Muscle layer of colon (tissue), 2 donors: ENCODE measurements around the gene C2orf92.
"Not testable (repeated sequence)": the region's sequence is repeated elsewhere in the genome, so short reads cannot be mapped to it uniquely, and the experiment has no call there.

Experiments used
- H3K27ac ChIP-seq: one replicate; pipeline ENCODE4 v1.7.0; 2013; ENCODE audit warnings: low read depth, mild to moderate bottlenecking, low read length, moderate library complexity
- H3K27me3 ChIP-seq, 2 donors: one replicate each; pipeline ENCODE4 v1.7.0; 2013; ENCODE audit warnings: low read length in 2 of 2, mild to moderate bottlenecking in 2 of 2; ENCODE audit not compliant: insufficient read depth in 2 of 2, control insufficient read depth in 1 of 2
- H3K36me3 ChIP-seq: one replicate; pipeline ENCODE4 v1.7.0; 2013; ENCODE audit warnings: mild to moderate bottlenecking, low read length; ENCODE audit not compliant: insufficient read depth
- H3K4me1 ChIP-seq: one replicate; pipeline ENCODE4 v1.7.0; 2013; ENCODE audit warnings: mild to moderate bottlenecking, low read length; ENCODE audit not compliant: insufficient read depth
- H3K4me3 ChIP-seq, 2 donors: one replicate each; pipeline ENCODE4 v1.7.0; 2013; ENCODE audit warnings: low read length in 2 of 2, low read depth in 1 of 2, mild to moderate bottlenecking in 1 of 2, moderate library complexity in 1 of 2
- H3K9ac ChIP-seq: one replicate; pipeline ENCODE4 v1.7.0; 2013; ENCODE audit warnings: low read length
- H3K9me3 ChIP-seq: one replicate; pipeline ENCODE4 v1.7.0; 2013; ENCODE audit warnings: mild to moderate bottlenecking, low read length
- donor health status: abdominal sarcoma.
- donor health status: Adenocarcinoma of cecum.

C2orf92 gene

DNA sequence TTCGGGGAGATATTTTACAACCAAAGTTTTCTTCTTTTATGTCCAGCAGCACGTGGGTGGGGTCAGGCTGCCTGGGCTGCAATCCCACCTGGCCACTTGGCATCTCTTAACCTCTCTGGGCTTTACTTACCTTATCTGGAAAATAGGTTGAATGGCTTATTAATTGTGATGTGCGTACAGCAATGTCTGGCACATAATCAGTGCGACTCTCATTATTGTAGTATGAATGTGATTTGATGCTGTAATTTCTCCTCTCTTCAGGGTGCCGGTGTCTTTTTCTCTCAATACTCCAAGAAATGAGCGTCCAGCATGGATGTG is 41.8 kb downstream of the C2orf92 start:
- Histone ChIP-seq H3K4me3 (no peak overlapping the region), H3K9me3 (no peaks in the 10 kb centered on the region), H3K27me3 (no peaks in the 10 kb centered on the region), H3K9ac (no peak overlapping the region), H3K36me3 (no peaks in the 10 kb centered on the region), H3K27ac (no peak overlapping the region), H3K4me1 (no peaks in the 10 kb centered on the region)

DNA sequence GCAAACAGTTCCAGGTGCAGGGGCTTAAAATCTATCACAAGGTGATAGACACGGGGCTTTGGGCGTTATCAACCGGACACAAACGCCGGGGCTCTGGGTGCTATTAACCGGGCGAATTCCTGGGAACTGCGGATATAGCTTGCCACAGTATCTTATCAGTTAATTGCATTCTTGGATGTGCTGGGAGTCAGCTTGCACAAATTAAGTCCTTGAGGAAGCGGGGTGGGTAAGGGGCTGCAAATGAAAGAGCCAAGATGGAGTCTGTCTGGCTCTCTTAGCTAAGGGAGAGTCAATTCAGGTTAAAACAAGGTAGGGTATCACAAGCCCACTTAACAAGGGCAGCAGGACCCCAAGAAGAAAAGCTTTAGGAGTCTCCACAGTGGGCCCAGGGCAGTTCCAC is 42.7 kb downstream of the C2orf92 start:
- not testable (repeated sequence) for H3K9ac ChIP-seq, H3K4me1 ChIP-seq, H3K4me3 ChIP-seq, H3K36me3 ChIP-seq, H3K27ac ChIP-seq, H3K9me3 ChIP-seq, H3K27me3 ChIP-seq

DNA sequence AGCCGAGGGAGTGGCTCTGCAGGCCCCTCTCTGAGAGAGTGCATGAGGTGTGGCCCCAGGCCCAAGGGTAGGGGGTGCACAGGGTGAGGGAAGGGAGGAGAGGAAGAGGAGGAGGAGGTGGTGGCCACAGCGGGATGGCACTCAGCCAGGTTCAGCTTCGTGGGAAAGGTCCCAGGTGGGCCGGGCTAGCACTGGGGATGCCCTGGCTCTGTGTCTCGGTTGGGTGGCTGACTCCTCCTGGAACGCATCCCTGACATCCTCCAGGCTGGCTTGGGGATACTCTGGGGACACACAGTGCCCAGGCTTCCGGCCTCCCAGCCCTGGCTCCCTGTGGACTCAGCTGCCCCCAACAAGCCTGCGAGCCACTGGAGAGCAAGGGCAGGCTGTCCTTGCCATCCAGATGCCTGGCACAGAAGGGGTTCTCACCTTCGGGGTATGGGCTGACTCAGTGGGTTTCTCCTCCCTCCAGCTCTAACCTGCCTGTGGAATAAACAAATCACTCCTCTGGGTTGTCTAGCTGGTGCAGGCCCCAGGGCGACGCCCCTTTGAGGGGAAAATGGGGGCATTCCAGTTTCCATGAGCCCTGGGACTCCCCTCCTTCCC is 43.3 kb downstream of the C2orf92 start:
- H3K9ac ChIP-seq: no peak overlapping the region
- no peak overlapping the region for H3K4me3 ChIP-seq
- no peak overlapping the region for H3K27ac ChIP-seq
- H3K27me3 ChIP-seq: no peaks in the 10 kb centered on the region
- no peaks in the 10 kb centered on the region for H3K9me3 ChIP-seq
- no peaks in the 10 kb centered on the region for H3K36me3 ChIP-seq
- no peaks in the 10 kb centered on the region for H3K4me1 ChIP-seq

DNA sequence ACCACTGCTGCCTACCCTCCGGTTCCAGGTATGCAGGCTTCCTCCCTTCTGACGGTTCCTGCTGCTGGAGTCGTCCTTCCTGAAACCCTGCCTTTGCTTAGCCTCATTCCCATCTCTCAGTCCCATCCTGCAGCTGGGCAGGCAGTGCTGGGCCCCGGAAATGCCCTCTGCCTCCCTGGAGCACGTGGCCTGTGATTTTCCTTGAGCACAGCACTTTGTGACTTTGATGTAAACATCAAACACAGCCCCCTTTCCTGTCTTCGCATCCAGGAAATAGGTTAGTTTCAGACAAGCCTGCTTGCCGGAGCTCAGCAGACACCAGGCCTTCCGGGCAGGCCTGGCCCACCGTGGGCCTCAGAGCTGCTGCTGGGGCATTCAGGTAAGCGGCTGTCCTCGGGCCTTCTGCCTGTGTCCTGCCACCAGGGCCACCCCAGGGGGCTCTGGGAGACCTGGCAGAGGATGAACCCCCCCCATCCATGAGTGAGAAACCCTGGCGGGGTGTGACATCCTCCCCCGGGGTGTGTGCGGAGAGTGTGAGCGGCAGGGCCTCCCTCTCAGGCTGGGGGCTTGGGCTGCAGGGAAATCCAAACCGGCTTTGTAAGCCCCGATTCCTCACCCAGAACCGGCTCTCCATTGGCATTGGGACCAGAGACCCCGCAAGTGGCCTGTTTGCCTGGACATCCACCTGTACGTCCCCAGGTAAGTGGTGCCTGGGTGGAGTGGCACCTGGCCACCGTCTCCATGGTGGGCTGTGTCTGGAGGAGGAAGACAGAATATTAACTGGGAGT is 44.0 kb downstream of the C2orf92 start, which contains the start of gene ZAP70:
Gene ZAP70, plus strand, starts transcription at position 281 of the 788 bp plus-strand sequence. CDS start 10,461 bp downstream, outside the sequence.
- H3K27me3 ChIP-seq: no peaks in the 10 kb centered on the region
- H3K9me3 ChIP-seq: no peaks in the 10 kb centered on the region
- no peak within 1 kb of the TSS for H3K9ac ChIP-seq
- no peaks in the 10 kb centered on the region for H3K4me1 ChIP-seq
- H3K4me3 ChIP-seq: no peak within 1 kb of the TSS
- H3K27ac ChIP-seq: no peak within 1 kb of the TSS
- H3K36me3 ChIP-seq: no peaks in the 10 kb centered on the region

DNA sequence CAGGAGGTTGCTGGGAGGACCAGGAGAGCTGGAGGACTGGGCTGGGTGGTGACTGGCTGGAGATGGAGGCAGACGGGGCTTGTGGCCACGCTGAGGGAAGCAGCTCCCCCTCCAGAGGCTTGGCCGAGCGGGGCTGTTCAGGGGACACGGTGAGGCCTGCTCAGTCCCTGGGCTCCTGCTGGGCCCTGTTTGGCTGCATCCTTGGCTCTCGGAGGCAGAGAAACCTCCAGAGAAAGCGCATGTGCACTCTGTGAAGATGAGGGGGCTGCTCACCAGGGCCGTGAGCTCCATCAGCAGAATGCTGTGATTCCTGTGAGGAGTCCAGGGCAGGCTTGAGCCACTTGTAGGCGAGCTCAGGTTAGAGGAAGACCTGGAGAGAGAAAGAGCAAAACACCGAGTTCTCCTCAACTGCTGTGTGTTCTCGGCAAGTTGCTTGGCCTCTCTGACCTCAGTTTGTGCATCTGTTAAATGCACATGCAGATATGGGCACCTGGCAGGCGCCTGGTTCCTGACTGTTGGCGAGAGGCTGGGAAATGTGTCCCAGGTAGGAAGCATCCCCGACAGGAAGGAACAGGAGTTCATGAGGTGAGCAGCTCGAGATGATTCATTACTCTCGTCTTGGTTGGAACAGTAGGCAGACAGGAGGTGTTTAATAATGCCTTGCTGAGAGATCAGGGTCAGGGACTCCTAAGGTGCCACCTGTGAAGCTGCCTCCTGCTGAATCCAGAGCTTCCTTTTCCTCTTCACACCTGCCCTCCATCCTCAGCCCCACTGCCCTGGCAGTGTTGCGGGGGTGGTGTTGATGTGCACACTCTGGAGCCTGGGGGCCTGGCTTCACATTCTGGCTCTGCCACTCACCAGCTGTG is 44.8 kb downstream of the C2orf92 start:
- H3K36me3 ChIP-seq: no peaks in the 10 kb centered on the region
- H3K4me3 ChIP-seq: no peak overlapping the region
- H3K27ac ChIP-seq: no peak overlapping the region
- no peaks in the 10 kb centered on the region for H3K27me3 ChIP-seq
- H3K9ac ChIP-seq: no peak overlapping the region
- no peaks in the 10 kb centered on the region for H3K4me1 ChIP-seq
- H3K9me3 ChIP-seq: no peaks in the 10 kb centered on the region

DNA sequence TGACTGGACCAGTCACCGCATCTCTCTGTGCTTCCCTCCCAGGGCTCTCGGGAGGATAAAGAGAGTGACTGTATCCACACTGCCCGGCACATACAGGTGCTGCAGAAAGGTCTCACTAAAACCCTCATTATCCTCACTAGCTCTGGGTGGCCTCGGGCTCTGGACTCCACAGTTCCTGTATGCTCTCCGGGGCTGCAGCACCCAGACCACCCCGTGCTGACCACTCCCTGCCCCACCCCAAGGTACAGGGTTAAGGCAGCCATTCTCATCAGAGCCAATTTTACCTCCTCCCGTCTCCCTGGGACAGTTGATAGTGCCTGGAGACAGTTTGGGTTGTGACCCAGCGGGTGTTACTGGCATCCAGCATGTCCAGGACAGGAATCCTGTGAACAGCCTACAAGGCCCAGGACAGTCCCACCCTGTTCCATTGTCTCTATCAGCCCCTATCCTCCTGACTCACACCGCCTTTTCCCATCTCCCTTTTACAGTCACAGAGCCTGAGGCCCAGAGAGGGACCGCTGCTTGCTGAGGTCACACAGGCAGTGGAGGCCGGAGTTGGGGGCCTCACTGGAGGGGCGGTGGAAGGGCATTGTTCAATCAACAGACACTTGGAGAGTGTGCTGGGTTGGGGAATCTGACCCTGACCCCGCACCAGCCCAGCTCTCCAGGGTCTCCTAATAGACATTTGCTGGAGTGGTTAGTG is 45.6 kb downstream of the C2orf92 start:
- no peaks in the 10 kb centered on the region for H3K36me3 ChIP-seq
- H3K9me3 ChIP-seq: no peaks in the 10 kb centered on the region
- no peak overlapping the region for H3K27ac ChIP-seq
- H3K4me3 ChIP-seq: no peak overlapping the region
- no peaks in the 10 kb centered on the region for H3K27me3 ChIP-seq
- no peaks in the 10 kb centered on the region for H3K4me1 ChIP-seq
- H3K9ac ChIP-seq: no peak overlapping the region

DNA sequence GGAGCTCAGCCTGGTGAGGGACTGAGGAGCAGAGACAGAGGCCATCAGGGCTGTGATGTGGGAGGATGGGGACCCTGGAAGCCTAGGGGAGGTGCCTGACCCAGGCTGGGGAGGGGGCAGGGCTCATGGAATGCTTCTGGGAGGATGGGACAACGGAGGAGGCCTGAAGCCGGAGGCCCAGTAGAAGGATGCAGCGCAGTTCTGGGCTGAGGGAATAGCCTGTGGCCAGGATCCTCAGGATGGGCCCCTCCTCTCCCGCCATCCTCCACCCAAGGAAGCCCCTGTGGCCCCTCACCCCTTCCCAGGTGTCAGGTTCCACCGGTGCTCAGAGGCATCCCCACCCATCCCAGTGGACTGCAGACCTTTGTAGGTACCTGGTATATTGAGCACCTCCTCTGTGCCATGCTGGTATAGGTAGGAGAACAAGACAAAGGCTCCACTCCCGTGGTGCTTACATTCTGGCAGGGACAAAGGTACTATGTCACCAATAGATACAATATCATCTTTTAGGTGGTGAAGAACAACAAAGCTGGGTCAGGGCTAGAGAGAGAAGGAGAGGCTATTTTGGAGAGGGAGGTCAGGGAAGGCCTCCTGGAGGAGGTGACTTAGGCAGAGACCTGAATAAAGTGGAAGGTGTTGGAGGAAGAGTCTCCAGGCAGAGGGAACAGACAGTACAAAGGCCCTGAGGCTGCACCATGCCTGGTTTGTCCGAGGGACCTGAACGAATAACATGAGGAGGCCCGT is 46.6 kb downstream of the C2orf92 start:
- no peaks in the 10 kb centered on the region for H3K36me3 ChIP-seq
- H3K4me1 ChIP-seq: no peaks in the 10 kb centered on the region
- no peak overlapping the region for H3K4me3 ChIP-seq
- no peaks in the 10 kb centered on the region for H3K9me3 ChIP-seq
- no peak overlapping the region for H3K27ac ChIP-seq
- H3K27me3 ChIP-seq: no peaks in the 10 kb centered on the region
- H3K9ac ChIP-seq: no peak overlapping the region

DNA sequence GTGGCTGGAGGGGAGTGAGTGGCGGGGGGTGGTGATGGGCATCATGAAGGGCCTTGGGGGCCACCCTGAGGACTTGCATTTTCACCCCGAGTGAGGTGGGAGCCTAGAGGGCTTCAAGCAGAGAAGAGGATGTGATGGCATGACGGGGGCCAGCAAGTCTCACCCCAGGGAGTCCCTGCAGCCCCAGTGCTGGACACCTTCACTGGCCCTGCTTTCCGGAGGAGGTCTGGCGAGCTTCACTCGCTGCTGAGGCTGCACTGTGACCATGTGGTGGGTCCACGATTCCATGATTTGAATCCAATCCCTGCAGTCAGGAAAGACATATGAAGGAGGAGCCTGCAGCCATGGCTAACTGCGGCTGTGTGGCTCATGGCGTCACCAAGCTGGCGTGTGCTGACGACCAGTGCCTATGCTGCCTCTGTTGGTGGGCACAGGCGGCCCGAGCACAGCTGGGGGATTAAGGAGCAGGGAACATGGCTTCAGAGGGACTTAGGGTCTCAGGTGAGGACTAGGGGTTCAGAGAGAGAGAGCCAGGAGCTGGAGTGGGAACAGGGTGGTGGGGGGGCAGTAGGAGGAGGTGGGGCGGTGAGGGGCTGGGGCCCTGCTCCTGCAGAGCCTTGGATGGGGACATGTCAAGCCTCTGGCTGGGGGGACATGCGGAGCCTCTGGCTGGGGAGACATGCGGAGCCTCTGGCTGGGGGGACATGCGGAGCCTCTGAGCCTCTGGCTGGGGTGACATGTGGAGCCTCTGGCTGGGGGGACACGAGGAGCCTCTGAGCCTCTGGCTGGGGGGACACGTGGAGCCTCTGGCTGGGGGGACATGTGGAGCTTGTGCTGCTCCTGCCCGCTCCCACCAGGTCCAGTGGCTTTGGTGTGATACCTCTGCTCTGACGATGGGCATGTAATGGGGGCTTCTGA is 47.4 kb downstream of the C2orf92 start:
- Histone ChIP-seq H3K9me3 (no peaks in the 10 kb centered on the region), H3K4me1 (no peaks in the 10 kb centered on the region), H3K27me3 (no peaks in the 10 kb centered on the region), H3K9ac (no peak overlapping the region), H3K4me3 (no peak overlapping the region), H3K27ac (no peak overlapping the region), H3K36me3 (no peaks in the 10 kb centered on the region)

DNA sequence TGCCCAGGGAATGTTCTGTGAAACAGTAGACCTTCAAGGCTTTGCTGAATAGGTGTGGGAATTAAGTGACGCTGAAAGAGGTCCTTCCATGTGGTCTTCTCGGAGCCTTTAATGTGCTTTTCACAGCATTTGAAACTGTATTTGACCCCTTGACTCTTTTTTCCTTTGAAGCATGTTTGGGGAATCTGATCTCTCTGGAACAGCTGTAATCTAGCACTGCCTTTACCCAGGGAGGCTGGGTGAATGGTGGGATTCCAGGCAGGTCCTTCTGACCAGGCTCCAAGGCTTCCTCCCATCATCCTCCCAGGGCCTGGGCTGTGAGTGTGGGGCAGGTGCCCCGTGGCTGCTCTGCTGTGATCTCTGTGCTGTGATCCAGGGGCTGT is 48.1 kb downstream of the C2orf92 start:
- H3K36me3 ChIP-seq: no peaks in the 10 kb centered on the region
- no peaks in the 10 kb centered on the region for H3K9me3 ChIP-seq
- no peaks in the 10 kb centered on the region for H3K4me1 ChIP-seq
- no peak overlapping the region for H3K4me3 ChIP-seq
- H3K27ac ChIP-seq: no peak overlapping the region
- no peak overlapping the region for H3K9ac ChIP-seq
- no peaks in the 10 kb centered on the region for H3K27me3 ChIP-seq
